Measurements from ENCODE around the gene GPR155.

DNA sequence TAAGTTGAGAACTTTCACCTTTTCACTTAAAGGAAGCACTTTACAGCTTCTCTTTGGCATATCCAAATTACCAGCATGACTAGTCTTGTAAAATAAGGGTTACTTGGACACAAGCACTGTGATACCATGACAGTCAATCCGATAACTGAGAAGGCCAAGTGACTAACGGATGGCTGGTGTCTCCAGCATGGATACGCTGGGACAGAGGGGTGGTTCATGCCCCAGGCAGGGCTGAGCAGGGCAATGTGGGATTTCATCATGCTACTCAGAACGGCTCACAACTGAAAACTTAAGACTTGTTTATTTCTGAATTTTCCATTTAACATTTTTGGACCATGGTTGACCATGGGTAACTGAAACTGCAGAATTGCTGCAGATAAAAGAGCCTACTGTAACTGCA is 43.1 kb upstream of the GPR155 start:
- TF ChIP-seq CTCF (conservative IDR thresholded peaks at IDR 0.05 in 1 of 2, IDR thresholded peaks at IDR 0.05 in 1 of 2; ENCODE audit: extremely low read depth in 1 of 2, insufficient read depth in 1 of 2, low read depth in 1 of 2, low read length in 2 of 2): no peak
- TF ChIP-seq EZH2 (IDR thresholded peaks at IDR 0.05; ENCODE audit: borderline replicate concordance, low read length): no peak
